Measurements from ENCODE around the gene ERC2. TPM values are rescaled to one million over a fixed set of nuclear protein-coding genes. Genes with fewer than 3 reads are reported as not detected.
A peak's percentile ranks its signal among the peaks of the same experiment; 100 is the strongest.

ERC2 gene
- total RNA-seq, 1 experiment from 2014 or later = 0.59 TPM

DNA sequence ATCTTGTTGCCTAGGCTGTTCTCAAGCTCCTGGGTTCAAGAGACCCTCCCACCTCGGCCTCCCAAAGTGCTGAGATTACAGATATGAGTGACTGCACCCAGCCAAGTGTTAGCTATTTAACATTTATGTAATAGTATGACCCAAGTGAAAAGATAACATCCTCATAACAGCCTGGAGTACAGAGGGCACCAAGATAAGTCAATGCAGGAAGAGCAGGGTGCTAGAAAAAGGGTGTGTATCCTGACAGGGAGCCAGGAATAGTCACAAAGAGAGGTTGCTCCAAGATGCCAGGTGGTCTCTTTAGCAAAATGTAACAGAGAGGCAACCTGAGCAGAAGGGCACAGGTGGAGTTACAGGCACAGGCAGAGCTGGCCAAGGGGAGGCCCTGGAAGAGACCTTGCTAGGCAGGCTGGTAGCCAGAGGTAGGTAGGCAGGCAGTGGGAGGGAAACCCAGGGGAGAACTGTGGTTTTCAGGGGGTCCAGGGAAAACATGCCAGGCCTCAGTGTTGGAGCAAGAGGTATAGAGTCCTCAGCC, 277.4 kb downstream of the ERC2 start:
- no peak for DNase-seq (ENCODE audit: low read depth)

DNA sequence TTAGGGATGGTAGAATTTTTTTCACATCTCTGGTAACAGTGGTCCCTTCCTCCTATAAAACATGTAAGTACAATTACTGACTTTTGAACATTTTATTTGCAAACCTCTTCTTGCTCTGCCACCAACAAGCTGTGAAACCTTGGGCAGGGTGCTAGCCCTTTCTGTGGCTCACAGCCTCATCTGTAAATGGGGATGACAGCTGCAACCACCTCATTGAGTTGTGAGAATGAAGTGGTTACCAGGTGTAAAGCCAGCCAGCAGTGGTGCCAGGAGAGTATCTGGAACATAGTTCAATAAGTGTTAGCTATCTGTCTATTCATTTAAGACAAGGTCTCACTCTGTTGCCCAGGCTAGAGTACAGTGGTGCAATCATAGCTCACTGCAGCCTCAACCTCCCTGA, 278.1 kb downstream of the ERC2 start:
- DNase-seq (ENCODE audit: low read depth) = no peak

DNA sequence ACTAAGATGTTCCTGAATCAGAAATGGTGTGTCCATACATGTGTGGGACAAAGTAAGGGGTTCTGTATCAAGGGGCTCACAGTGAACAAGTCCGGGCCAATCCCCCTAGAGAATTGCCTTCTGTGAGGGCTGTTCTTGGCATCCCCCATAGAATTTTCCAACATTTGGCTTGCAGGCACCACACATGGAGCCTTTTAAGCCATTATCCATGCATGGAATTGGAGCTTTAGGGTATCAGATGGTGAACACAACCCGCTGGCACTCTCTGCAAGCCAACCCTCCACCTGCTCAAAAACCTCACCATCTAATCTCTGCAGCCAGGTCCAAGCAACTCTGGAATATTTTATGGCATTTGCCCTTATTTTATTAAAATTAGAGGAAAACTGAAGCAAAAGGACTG, 278.7 kb downstream of the ERC2 start:
- DNase-seq (ENCODE audit: low read depth) = no peak

DNA sequence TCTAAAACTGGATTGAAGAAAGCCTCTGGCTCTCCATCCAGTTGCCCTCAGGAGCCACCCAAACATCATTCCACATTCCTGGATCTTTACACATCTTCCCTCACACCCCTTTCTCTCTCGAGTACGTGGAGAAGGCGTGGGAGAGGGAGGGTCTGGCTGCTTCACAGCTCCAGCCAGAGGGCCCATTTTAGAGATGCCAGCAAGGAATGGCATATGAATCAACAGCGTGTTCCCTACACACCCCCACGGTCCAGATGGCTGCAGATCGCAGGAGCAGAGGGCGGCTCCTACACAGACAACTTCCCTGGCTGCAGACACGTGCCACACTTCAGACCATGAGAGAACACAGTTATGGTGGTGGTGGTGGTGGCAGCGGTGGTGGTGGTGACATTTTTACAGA, 280.1 kb downstream of the ERC2 start:
- DNase-seq (ENCODE audit: low read depth) = no peak

DNA sequence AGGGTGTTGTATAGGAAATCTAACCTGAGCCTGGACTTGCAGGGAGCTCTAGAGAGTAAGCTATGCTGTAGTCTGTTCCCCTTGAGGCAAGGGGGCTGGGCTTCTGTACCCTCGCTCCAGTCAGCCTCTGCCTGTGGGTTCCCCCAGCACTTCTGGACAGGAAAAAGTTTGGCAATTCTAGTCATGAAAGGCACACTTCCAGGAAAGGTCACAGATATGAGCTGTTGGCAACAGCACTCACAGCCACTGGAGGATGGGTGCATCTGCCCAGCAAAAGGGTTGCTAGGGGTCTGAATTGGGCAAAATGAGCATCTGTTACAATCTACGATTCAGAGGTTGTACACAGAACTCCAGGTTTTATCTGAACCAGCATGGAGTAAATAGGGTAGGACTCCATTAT, 281.2 kb downstream of the ERC2 start:
- DNase-seq (ENCODE audit: low read depth) = no peak

DNA sequence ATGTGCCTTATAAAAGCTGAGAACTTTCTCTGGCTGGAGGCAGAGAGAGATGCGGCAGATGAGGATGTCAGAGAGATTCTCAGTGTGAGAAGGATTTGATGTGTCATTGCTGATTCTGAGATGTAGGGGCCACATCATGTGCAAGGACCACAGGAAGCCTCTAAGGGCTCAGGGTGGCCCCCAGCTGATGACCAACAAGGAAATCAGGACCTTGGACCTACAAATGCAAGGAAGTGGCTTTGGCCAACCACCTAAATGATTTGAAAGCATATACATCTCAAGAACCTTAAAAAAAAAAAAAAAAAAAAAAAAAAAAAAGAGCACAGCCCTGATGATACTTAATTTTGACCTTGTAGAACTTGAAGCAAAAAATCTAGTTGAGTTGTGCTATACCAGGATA, 282.4 kb downstream of the ERC2 start:
- no peak for DNase-seq (ENCODE audit: low read depth)

GRCh38 chr3:56183529-56183928, 284.7 kb downstream of the ERC2 start:
- no peak for DNase-seq (ENCODE audit: low read depth)

GRCh38 chr3:56180433-56180832, 287.8 kb downstream of the ERC2 start:
- no peak for DNase-seq (ENCODE audit: low read depth)

GRCh38 chr3:56173601-56174000, 294.7 kb downstream of the ERC2 start:
- no peak for DNase-seq (ENCODE audit: low read depth)

- DNase-seq (ENCODE audit: low read depth) = no peak
Observed at GRCh38 chr3:56164436-56164835, 303.8 kb downstream of the ERC2 start.

DNA sequence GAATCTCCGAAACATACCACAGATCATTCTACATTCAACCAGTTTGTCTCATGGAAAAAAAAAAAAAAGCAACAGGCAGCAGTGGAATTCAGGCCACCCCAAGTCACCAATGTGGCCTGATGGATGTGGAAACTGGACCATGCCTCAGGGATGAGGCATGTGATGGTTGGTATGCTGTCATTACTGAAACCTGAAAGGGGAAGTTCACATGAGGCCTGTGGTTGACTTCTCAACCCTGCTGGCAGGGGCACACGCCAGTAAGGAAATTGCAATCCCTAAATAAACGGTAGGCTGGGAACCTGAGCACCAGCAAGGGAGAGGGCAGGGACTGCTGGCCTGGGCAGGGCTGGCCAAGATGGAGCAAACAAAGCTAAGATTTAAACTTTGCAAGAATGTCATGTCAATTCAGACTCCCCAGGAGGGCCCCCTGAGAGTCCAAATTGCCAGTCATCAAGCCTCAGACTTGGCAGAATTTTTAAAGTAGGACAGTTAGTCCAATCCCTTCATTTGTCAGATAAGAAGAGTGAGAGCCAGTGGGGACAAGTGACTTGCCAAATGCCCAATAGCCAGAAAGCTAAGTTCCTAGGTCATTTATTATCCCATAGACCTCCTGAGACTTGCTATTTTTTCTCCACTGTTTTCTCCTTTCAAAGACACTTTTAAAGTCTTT, 310.4 kb downstream of the ERC2 start:
- DNase-seq (ENCODE audit: low read depth) = peak; percentile 92

GRCh38 chr3:56154297-56154696, 314.0 kb downstream of the ERC2 start:
- peak; percentile 76 for DNase-seq (ENCODE audit: low read depth)

DNA sequence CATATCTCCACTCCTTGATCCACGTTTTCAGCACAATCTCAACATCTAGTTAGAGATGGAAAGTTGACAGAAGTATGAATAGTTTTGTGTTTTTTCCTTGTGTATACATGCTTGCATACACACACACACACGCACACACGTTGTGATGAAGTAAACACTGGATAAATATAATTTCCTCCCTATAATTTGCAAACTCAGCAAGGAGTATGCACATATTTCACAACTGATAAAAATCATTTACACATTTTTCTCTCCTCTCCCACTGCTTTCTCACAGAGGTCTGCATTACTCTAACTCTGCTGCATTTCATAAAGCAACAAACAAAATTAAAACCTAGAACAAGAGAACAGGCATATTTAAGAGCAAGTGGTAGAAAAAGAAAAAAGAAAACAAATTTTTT, 320.9 kb downstream of the ERC2 start:
- no peak for DNase-seq (ENCODE audit: low read depth)

- DNase-seq (ENCODE audit: low read depth) = no peak
Observed at GRCh38 chr3:56145410-56145809, 322.9 kb downstream of the ERC2 start.

- no peak for DNase-seq (ENCODE audit: low read depth)
Observed at GRCh38 chr3:56144805-56145204, 323.5 kb downstream of the ERC2 start.

GRCh38 chr3:56137415-56137814, 330.9 kb downstream of the ERC2 start:
- DNase-seq (ENCODE audit: low read depth) = peak; percentile 29

DNA sequence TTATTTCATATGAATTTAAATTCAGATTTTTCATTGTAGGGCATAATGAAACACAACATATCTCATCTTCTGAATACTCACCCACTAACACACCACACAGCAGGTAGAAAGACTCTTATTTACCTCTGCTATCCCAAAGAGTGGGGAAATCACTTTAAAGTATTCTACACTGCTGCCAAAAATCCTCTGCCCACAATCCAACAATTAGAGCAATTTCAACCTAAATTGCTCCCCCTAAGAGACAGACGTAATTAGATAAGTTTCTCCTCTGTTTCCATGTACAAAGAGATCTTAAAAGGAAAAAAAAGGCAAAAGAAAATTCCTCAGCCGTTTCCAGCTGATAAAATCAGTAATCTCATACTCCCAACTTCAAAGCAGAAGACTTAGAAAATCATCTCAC, 331.8 kb downstream of the ERC2 start:
- DNase-seq (ENCODE audit: low read depth) = no peak

GRCh38 chr3:56135941-56136340, 332.3 kb downstream of the ERC2 start:
- DNase-seq (ENCODE audit: low read depth) = no peak

DNA sequence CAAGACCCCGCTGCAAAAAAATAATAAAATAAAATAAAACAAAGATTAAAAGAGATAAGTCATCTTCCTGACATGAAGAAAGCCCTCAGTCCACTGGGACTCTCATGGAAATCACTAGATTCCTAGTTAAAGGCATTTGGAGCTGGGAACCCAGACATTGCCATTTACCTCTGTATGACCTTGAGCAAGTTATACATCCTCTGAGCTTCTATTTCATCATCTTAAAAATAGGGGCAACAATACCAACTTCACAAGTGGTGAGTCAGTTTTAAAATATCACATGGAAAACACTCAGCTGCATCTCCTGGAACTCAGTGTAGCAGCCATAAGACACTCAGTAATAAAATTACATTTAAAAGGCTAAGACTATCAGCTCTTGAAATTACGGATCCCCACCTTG, 334.8 kb downstream of the ERC2 start:
- peak; percentile 79 for DNase-seq (ENCODE audit: low read depth)

- no peak for DNase-seq (ENCODE audit: low read depth)
Observed at GRCh38 chr3:56132762-56133161, 335.5 kb downstream of the ERC2 start.

DNA sequence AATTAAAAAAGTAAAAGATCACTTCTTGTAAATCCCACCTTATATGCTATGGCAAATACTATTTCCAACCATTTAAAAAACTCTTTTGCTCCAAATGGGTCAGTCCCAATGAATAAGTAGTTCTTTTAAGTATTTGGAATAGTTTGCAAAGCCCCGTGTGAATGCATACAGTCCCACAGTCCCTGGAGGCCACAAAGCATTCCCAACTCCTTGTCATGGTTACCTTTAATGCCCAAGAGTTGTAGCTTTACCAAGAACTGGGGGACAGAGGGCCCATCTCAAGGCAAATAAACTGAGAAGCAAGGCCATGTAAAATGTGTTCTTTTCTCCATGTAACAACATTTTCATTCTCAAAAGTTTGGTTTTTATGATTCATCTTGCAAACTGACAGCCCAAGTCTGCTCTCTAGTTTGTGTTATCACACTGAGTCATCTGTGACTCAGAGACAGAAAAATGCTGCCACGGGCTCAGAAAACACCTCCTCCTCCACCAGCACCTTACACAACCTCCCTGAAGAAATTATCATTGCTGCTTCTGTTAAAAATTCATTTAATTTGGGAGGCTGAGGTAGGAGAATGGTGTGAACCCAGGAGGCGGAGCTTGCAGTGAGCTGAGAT, 336.2 kb downstream of the ERC2 start:
- peak; percentile 97 for DNase-seq (ENCODE audit: low read depth)

GRCh38 chr3:56130036-56130435, 338.2 kb downstream of the ERC2 start:
- DNase-seq (ENCODE audit: low read depth) = no peak

GRCh38 chr3:56126632-56127031, 341.6 kb downstream of the ERC2 start:
- DNase-seq (ENCODE audit: low read depth) = no peak
